Uterus (tissue), 2 donors: ENCODE data around the gene FXYD6.

Experiments used
- CTCF ChIP-seq, 4 experiments: fragments of 200-600 bp in 2 of 4; fragments of 450-650 bp in 2 of 4; sonication (generic) in 2 of 4; IDR thresholded peaks; one replicate each; pipeline ENCODE4 v1.5.1; 2016 to 2019; ENCODE audit warnings: antibody characterized with exemption in 4 of 4, mild to moderate bottlenecking in 2 of 4, moderate library complexity in 1 of 4
- POLR2A ChIP-seq, 2 donors: fragments of 450-650 bp; IDR thresholded peaks; one replicate each; pipeline ENCODE4 v1.6.1; 2016; ENCODE audit warnings: antibody characterized with exemption in 2 of 2, mild to moderate bottlenecking in 1 of 2, moderate library complexity in 1 of 2

DNA sequence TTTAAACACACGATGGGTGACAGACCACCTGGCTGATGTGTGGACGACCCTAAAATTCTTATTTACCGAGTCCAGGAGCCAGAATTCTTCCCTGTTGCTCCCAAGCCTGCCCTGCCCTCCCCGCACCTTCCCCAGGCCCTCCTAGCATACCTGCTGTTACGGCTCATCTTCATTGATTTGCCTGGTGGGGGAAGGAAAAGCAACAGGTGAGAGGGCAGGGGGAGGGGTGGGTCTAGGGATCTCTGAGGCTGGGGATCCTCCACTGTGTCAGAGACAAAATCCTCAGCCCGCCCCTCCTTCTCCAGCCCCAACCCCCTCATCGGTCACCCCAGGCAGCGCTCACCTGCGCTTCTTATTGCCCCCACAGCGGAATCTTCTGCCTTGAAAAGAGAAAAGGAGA, 55.9 kb downstream of the FXYD6 start:
- TF ChIP-seq CTCF (IDR thresholded peaks at IDR 0.05) (no peak), POLR2A (IDR thresholded peaks at IDR 0.05) (no peak)
